GM21529 (cell line): ENCODE measurements around the gene PRSS37.
"Not testable (repeated sequence)": the region's sequence is repeated elsewhere in the genome, so short reads cannot be mapped to it uniquely, and the experiment has no call there.

Experiments used
- ATAC-seq: cut with Tn5 transposase; IDR thresholded peaks from one replicate; pipeline ENCODE4 v1.9.1; 2021; ENCODE audit not compliant: unreplicated experiment

PRSS37 gene

GRCh38 chr7:141841385-141841784 lies at the start of gene PRSS37:
PRSS37 (minus strand) TSS chr7:141841485; CDS start chr7:141841049, 436 bp downstream.
- ATAC-seq = no peak

DNA sequence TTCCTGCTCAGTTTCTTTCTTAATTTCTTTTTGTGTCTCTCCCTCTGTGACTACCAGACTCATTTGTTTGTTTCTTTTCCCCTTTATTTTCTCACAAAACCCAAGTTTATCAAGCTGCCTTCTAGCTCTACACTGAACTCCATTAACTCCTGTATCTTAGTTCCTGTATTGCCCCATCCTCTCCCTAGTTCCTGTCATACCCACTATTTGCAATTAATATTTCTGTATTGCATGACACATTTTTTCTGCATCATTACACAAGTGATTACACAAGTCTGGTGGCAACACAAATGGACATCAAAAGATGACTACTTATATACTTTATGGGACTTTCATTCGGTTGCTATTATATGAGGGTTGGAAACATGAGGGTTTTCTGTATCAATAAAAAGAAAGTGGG lies 48.0 kb upstream of the PRSS37 start:
- ATAC-seq = no peak

- peak; percentile 82 for ATAC-seq
These were observed 43.4 kb upstream of the PRSS37 start for GRCh38 chr7:141884539-141885225.

GRCh38 chr7:141880960-141881359 lies 39.7 kb upstream of the PRSS37 start:
- ATAC-seq = no peak

DNA sequence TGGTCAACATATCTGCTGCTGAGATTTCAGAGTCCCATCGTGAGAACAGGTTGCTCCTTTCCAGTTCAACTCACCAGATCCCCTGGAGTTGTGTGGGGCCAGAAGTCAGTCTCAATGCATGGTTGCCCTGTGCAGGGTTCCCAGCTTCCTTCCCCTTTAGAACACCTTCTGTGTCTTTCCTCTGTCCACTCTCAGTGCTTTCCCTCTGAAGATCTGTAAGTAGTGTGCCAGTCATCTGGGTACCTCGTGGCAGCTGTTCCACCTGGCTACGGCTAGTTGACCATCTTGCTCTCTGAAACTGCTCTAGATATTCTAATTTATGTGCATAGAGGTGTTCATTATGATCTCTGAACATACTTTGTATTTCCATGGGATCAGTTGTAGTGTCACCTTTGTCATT lies 36.1 kb upstream of the PRSS37 start:
- no peak for ATAC-seq

DNA sequence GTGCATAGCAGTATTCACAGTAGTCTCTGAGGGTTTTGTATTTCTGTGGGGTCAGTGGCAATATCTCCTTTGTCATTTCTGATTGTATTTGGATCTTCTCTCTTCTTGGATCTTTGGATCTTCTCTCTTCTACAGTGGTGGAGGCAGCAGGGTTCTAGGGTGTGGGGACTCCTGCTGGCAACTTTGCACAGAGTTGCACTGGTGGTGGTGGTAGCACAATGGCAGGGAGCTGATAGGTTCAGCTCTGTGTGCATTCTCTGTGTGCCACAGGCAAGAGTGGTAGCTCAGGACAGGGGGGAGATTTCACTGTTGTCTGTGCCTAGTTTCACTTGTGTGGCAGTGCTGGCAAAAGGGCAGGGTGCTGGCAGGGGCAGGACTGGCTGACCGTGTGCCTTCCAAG lies 35.1 kb upstream of the PRSS37 start:
- no peak for ATAC-seq

DNA sequence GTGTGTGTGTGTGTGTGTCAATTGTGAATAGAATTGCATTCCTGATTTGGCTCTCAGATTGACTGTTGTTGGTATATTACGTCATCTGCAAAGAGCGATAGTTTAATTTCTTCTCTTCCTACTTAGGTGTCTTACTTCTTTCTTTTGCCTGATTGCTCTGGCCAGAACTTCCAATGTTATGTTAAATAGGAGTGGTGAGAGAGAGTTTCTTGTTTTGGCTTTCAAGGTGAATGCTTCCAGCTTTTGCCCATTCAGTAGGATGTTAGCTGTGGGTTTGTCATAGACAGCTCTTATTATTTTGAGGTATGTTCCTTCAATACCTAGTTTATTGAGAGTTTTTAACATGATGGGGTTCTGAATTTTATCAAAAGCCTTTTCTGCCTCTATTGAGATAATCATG lies 34.2 kb upstream of the PRSS37 start:
- ATAC-seq = no peak

DNA sequence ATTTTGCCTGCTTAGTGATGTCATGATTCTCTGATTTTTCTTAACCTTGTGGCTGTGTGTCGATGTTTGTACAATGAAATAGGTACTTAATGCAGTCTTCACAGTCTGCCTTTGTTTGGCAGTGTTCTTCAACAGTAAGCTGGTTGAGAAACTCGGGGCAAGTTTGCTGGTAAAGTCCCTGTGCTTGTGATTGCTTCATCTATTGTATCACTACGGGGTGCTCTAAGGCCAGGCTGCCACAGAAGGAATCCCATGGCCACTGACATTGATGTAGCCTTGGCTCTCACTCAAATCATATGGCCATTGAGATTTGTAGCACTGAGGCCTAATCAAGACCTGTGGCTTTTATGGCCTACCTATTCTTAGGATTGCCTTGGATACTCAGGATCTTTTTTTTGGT lies 33.5 kb upstream of the PRSS37 start:
- ATAC-seq = no peak

- no peak for ATAC-seq
These were observed 31.6 kb upstream of the PRSS37 start for GRCh38 chr7:141872931-141873330.

GRCh38 chr7:141866974-141867373 lies 25.7 kb upstream of the PRSS37 start:
- no peak for ATAC-seq

- no peak for ATAC-seq
These were observed 23.6 kb upstream of the PRSS37 start for GRCh38 chr7:141864765-141865447.

- no peak for ATAC-seq
These were observed 18.9 kb upstream of the PRSS37 start for GRCh38 chr7:141860207-141860606.

DNA sequence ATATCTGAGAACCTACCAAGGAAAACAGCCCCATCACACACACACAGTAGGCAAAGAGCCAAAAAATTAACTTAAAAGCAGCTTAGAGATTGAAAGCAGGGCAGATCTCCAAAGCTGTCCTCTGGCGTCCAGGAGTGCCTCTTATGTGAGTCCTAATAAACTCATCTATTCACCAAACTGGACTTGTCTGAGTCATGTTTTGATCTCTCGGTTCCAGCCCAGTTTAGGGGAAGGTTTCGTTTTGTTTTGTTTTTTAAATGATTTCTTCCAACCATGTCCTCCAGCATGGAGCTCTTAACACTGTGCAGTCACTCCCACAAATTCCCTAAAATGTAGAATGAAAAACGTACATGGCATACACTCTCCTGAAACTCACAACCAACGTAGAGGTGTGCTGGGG lies 6.7 kb upstream of the PRSS37 start:
- ATAC-seq = no peak

- ATAC-seq = no peak
These were observed 3.0 kb upstream of the PRSS37 start for GRCh38 chr7:141844256-141844655.

- no peak for ATAC-seq
These were observed 1.6 kb upstream of the PRSS37 start for GRCh38 chr7:141842904-141843303.

GRCh38 chr7:141840708-141841107 lies 577 bp downstream of the PRSS37 start:
- no peak for ATAC-seq

- ATAC-seq = no peak
These were observed 2.0 kb downstream of the PRSS37 start for GRCh38 chr7:141839256-141839655.

- ATAC-seq = no peak
These were observed 2.7 kb downstream of the PRSS37 start for GRCh38 chr7:141838581-141838980.

DNA sequence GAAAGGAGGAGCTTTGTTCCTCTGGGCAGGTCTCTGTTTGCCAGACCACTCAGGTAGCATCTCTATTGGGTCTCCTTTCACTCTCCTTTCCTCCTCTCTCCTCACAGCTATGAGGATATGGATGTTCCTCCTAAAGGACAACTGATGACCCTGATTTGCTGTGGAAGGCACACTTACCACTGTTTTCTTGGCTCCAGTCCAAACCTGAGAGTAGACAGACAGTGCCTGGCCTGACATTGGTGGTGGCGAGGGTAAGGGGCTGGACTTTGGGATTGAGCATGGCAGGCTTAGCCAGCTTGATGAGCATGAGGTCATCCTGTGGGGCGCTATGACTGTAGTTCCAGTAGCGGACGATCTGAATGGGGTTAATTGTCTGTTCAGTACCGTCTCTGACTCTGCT lies 3.6 kb downstream of the PRSS37 start:
- no peak for ATAC-seq

DNA sequence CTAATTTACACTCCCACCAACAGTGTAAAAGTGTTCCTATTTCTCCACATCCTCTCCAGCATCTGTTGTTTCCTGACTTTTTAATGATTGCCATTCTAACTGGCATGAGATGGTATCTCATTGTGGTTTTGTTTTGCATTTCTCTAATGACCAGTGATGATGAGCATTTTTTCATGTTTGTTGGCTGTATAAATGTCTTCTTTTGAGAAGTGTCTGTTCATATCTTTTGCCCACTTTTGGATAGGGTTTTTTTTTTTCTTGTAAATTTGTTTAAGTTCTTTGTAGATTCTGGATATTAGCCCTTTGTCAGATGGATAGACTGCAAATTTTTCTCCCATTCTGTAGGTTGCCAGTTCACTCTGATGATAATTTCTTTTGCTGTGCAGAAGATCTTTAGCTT lies 18.9 kb downstream of the PRSS37 start:
- not testable (repeated sequence) for ATAC-seq

GRCh38 chr7:141820067-141820466 lies 21.2 kb downstream of the PRSS37 start:
- ATAC-seq = no peak

DNA sequence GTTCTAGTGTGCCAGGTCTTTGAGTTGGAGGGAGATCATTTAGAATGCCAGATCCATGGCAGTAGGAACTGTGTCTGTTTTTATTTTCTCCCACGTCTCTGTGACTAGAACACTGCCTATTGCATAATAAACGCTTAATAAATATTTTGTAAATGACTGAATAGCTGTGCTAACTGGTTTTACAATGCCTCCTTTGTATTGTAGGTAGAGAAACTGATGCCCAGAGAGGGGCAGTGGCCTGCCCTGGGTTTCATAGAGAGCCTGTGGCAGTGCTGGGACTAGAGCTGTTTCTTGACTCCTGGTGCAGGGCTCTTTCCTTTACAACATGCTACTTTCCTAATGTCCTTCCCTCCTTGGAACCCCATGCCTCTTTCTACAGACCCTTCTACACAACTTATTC lies 48.8 kb downstream of the PRSS37 start:
- ATAC-seq = no peak

GRCh38 chr7:141789917-141790316 lies 51.4 kb downstream of the PRSS37 start, which contains the start of gene TAS2R5:
TAS2R5 (plus strand) TSS chr7:141790217; CDS start chr7:141790362, 145 bp downstream.
- no peak for ATAC-seq
